H9 (cell line): ENCODE measurements around the gene TRMT1L. TPM values are rescaled to one million over a fixed set of nuclear protein-coding genes. Genes with fewer than 3 reads are reported as not detected.

Source experiments
- DNase-seq: peaks from one replicate; pipeline ENCODE4 v3.0.0-alpha.2; 2017
- H2AFZ ChIP-seq: one replicate; pipeline ENCODE4 v1.6.1; 2013; ENCODE audit warnings: mild to moderate bottlenecking, low read length, control low read depth, moderate library complexity
- H2AK5ac ChIP-seq: 2 replicates; pipeline ENCODE4 v1.6.1; 2013; ENCODE audit warnings: low read length, control low read depth, mixed read lengths; ENCODE audit not compliant: insufficient read length
- H2BK120ac ChIP-seq: one replicate; pipeline ENCODE4 v1.6.1; 2013; ENCODE audit warnings: low read depth, mild to moderate bottlenecking, low read length, control low read depth, inconsistent platforms; ENCODE audit not compliant: poor library complexity, severe bottlenecking
- H2BK12ac ChIP-seq: 2 replicates; pipeline ENCODE4 v1.6.1; 2013; ENCODE audit warnings: low read length, control low read depth, mixed read lengths, low read depth; ENCODE audit not compliant: insufficient read length
- H2BK15ac ChIP-seq: 2 replicates; pipeline ENCODE4 v1.6.1; 2013; ENCODE audit warnings: low read depth, low read length, control low read depth
- H2BK20ac ChIP-seq: one replicate; pipeline ENCODE4 v1.6.1; 2013; ENCODE audit warnings: low read depth, mild to moderate bottlenecking, low read length, control low read depth, inconsistent platforms; ENCODE audit not compliant: poor library complexity, severe bottlenecking
- H2BK5ac ChIP-seq: 2 replicates; pipeline ENCODE4 v1.6.1; 2013; ENCODE audit warnings: low read length, control low read depth, mixed read lengths; ENCODE audit not compliant: insufficient read length
- H3K14ac ChIP-seq: 2 replicates; pipeline ENCODE4 v1.6.1; 2013; ENCODE audit warnings: low read length, control low read depth; ENCODE audit not compliant: insufficient read depth
- H3K18ac ChIP-seq: 2 replicates; pipeline ENCODE4 v1.6.1; 2013; ENCODE audit warnings: low read depth, mild to moderate bottlenecking, mixed read lengths, low read length, control low read depth; ENCODE audit not compliant: insufficient read length
- H3K23ac ChIP-seq: 2 replicates; pipeline ENCODE4 v1.6.1; 2013; ENCODE audit warnings: low read length, control low read depth, mixed read lengths, low read depth; ENCODE audit not compliant: insufficient read length
- H3K23me2 ChIP-seq: 2 replicates; pipeline ENCODE4 v1.6.1; 2013; ENCODE audit warnings: low read depth, mild to moderate bottlenecking, mixed read lengths, low read length, control low read depth; ENCODE audit not compliant: insufficient read length, poor library complexity, severe bottlenecking
- H3K27ac ChIP-seq: 2 replicates; pipeline ENCODE4 v1.5.1; 2013; ENCODE audit warnings: low read length, control low read depth, mixed read lengths, low read depth; ENCODE audit not compliant: insufficient read length
- H3K27me3 ChIP-seq: 2 replicates; pipeline ENCODE4 v1.6.1; 2013; ENCODE audit warnings: low read length, control low read depth, inconsistent platforms; ENCODE audit not compliant: insufficient read depth
- H3K4ac ChIP-seq: 2 replicates; pipeline ENCODE4 v1.6.1; 2013; ENCODE audit warnings: low read depth, mild to moderate bottlenecking, control low read depth, inconsistent platforms, low read length, moderate library complexity
- H3K4me1 ChIP-seq: 2 replicates; pipeline ENCODE4 v1.6.1; 2013; ENCODE audit warnings: low read length, control low read depth, inconsistent platforms; ENCODE audit not compliant: insufficient read depth
- H3K4me2 ChIP-seq: 2 replicates; pipeline ENCODE4 v1.6.1; 2013; ENCODE audit warnings: low read length, control low read depth, mixed read lengths; ENCODE audit not compliant: insufficient read length, insufficient read depth
- H3K56ac ChIP-seq: 2 replicates; pipeline ENCODE4 v1.6.1; 2013; ENCODE audit warnings: low read depth, mild to moderate bottlenecking, mixed read lengths, low read length, control low read depth; ENCODE audit not compliant: insufficient read length
- H3K79me1 ChIP-seq: 2 replicates; pipeline ENCODE4 v1.6.1; 2013; ENCODE audit warnings: low read depth, mild to moderate bottlenecking, moderate library complexity, low read length, control low read depth, inconsistent platforms; ENCODE audit not compliant: insufficient read depth, poor library complexity, severe bottlenecking
- H3K79me2 ChIP-seq: 2 replicates; pipeline ENCODE4 v1.6.1; 2013; ENCODE audit warnings: low read length, control low read depth, inconsistent platforms; ENCODE audit not compliant: insufficient read depth
- H3K9ac ChIP-seq: 2 replicates; pipeline ENCODE4 v1.6.1; 2013; ENCODE audit warnings: low read length, control low read depth, mixed read lengths; ENCODE audit not compliant: insufficient read length; ENCODE audit errors: extremely low read depth
- H3K9me3 ChIP-seq: one replicate; pipeline ENCODE4 v1.6.1; 2013; ENCODE audit warnings: low read depth, low read length, inconsistent platforms; ENCODE audit not compliant: control insufficient read depth
- H3T11ph ChIP-seq: one replicate; pipeline ENCODE4 v1.6.1; 2013; ENCODE audit warnings: mild to moderate bottlenecking, low read length, control low read depth, inconsistent platforms
- H4K20me1 ChIP-seq: one replicate; pipeline ENCODE4 v1.6.1; 2013; ENCODE audit not compliant: control insufficient read depth, insufficient read length, insufficient read depth
- H4K5ac ChIP-seq: 2 replicates; pipeline ENCODE4 v1.6.1; 2013; ENCODE audit warnings: low read depth, mild to moderate bottlenecking, mixed read lengths, low read length, control low read depth; ENCODE audit not compliant: insufficient read length
- H4K8ac ChIP-seq: replicated peaks from 2 replicates; pipeline ENCODE4 v1.6.1; 2013; ENCODE audit warnings: low read length, control low read depth, mixed read lengths, low read depth; ENCODE audit not compliant: insufficient read length
- H4K91ac ChIP-seq: 2 replicates; pipeline ENCODE4 v1.6.1; 2013; ENCODE audit warnings: low read depth, mild to moderate bottlenecking, moderate library complexity, mixed read lengths, low read length, control low read depth; ENCODE audit not compliant: insufficient read length
- H3K27ac Mint-ChIP-seq, 3 experiments: 2 replicates in 2 of 3; 3 replicates in 1 of 3; pipeline ENCODE4 v1.8.0; 2020 to 2021; ENCODE audit warnings: mixed read lengths in 3 of 3, mild to moderate bottlenecking in 1 of 3, moderate library complexity in 1 of 3
- H3K27me3 Mint-ChIP-seq: 2 replicates; pipeline ENCODE4 v1.8.0; 2021; ENCODE audit warnings: low read depth, mild to moderate bottlenecking, moderate library complexity, mixed read lengths
- H3K36me3 Mint-ChIP-seq, 3 experiments: 2 replicates in 2 of 3; 3 replicates in 1 of 3; pipeline ENCODE4 v1.8.0; 2020 to 2021; ENCODE audit warnings: low read depth in 3 of 3, mixed read lengths in 3 of 3; ENCODE audit not compliant: insufficient read depth in 1 of 3
- H3K4me1 Mint-ChIP-seq, 2 experiments: 2 replicates each; pipeline ENCODE4 v1.8.0; 2020; ENCODE audit warnings: mixed read lengths in 2 of 2
- H3K4me3 Mint-ChIP-seq, 2 experiments: 2 replicates in 1 of 2; 3 replicates in 1 of 2; pipeline ENCODE4 v1.8.0; 2020 to 2021; ENCODE audit warnings: mild to moderate bottlenecking in 2 of 2, mixed read lengths in 2 of 2, moderate library complexity in 1 of 2
- H3K9me3 Mint-ChIP-seq, 2 experiments: 2 replicates in 1 of 2; 3 replicates in 1 of 2; pipeline ENCODE4 v1.8.0; 2020; ENCODE audit warnings: mild to moderate bottlenecking in 2 of 2, mixed read lengths in 2 of 2, moderate library complexity in 1 of 2
- total RNA-seq: library from RNA; stranded (reverse); gene quantifications from 2 replicates; pipeline ENCODE4 v1.2.1, GENCODE V29; 2021
- TF ChIP-seq, protein P1 (sequence below): fragments of 200-600 bp; sonication (generic); conservative IDR thresholded peaks from 3 replicates; pipeline ENCODE4 v1.8.0; 2021; ENCODE audit warnings: antibody characterized with exemption, mild to moderate bottlenecking

The TRMT1L gene
- total RNA-seq, 1 experiment from 2014 or later: 17.9 TPM

GRCh38 chr1:185110145-185110544, 46.6 kb downstream of the TRMT1L start:
- no peak overlapping the region for H3K4me3 Mint-ChIP-seq
- no peaks in the 10 kb centered on the region for H4K20me1 ChIP-seq
- H3K23ac ChIP-seq: no peak overlapping the region
- no peak overlapping the region; the same call in 1 of the 2 replicates for H2BK15ac ChIP-seq
- peaks cover 6 to 13% (median 10%) of the 10 kb centered on the region in 3 experiments; a peak in 5 of 7 replicates for H3K36me3 Mint-ChIP-seq
- no peak overlapping the region for H3K27ac Mint-ChIP-seq
- no peaks in the 10 kb centered on the region for H3K23me2 ChIP-seq
- no peak overlapping the region for H3K9ac ChIP-seq
- no peak overlapping the region for H2AFZ ChIP-seq
- H2BK120ac ChIP-seq: no peak overlapping the region
- H2BK5ac ChIP-seq: no peak overlapping the region
- H4K91ac ChIP-seq: no peak overlapping the region
- H3T11ph ChIP-seq: no peak overlapping the region
- H3K27ac ChIP-seq: no peak overlapping the region
- no peak overlapping the region for H3K18ac ChIP-seq
- no peak overlapping the region for H3K4ac ChIP-seq
- no peaks in the 10 kb centered on the region for H3K4me1 ChIP-seq
- peaks cover 12 to 17% of the 10 kb centered on the region in 2 experiments for H3K9me3 Mint-ChIP-seq
- no peak overlapping the region for H3K14ac ChIP-seq
- H3K56ac ChIP-seq: no peak overlapping the region
- H3K9me3 ChIP-seq: no peaks in the 10 kb centered on the region
- no peak overlapping the region for H4K5ac ChIP-seq
- H3K27me3 ChIP-seq: no peaks in the 10 kb centered on the region
- no peaks in the 10 kb centered on the region; the same call in 1 of the 2 replicates for H3K27me3 Mint-ChIP-seq
- H2BK12ac ChIP-seq: no peak overlapping the region
- H2AK5ac ChIP-seq: no peak overlapping the region
- no peaks in the 10 kb centered on the region for H3K79me2 ChIP-seq
- no peak overlapping the region for H3K4me2 ChIP-seq
- no peak overlapping the region for H4K8ac ChIP-seq
- no peaks in the 10 kb centered on the region for H3K4me1 Mint-ChIP-seq
- no peak for DNase-seq
- H3K79me1 ChIP-seq: no peaks in the 10 kb centered on the region
- no peak overlapping the region for H2BK20ac ChIP-seq
- TF ChIP-seq, protein P1, sequence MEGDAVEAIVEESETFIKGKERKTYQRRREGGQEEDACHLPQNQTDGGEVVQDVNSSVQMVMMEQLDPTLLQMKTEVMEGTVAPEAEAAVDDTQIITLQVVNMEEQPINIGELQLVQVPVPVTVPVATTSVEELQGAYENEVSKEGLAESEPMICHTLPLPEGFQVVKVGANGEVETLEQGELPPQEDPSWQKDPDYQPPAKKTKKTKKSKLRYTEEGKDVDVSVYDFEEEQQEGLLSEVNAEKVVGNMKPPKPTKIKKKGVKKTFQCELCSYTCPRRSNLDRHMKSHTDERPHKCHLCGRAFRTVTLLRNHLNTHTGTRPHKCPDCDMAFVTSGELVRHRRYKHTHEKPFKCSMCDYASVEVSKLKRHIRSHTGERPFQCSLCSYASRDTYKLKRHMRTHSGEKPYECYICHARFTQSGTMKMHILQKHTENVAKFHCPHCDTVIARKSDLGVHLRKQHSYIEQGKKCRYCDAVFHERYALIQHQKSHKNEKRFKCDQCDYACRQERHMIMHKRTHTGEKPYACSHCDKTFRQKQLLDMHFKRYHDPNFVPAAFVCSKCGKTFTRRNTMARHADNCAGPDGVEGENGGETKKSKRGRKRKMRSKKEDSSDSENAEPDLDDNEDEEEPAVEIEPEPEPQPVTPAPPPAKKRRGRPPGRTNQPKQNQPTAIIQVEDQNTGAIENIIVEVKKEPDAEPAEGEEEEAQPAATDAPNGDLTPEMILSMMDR: no peak
